ENCODE data around the gene BRSK1. TPM values are rescaled to one million over a fixed set of nuclear protein-coding genes. Genes with fewer than 3 reads are reported as not detected.

Gene BRSK1
- total and polyA plus RNA-seq, 8 donors: 1.5 to 67.7 (median 5.4) TPM; not detected in 2

- peaks cover 0 to 61% (median 27%) of the 10 kb centered on the region in 4 donors for H3K36me3 ChIP-seq
- WGBS, 5 donors: 88 to 93% (median 90%) methylated on average over 17 of the region's 17 CpGs
- H3K27ac ChIP-seq: no peak overlapping the region
- intact Hi-C loops (cut with DNase I; ENCODE audit: low total_unique reads): loop anchor here (10.0 kb wide), 1 partner anchor 109 kb away; no protein-coding TSS in a partner anchor
- H3K27me3 ChIP-seq: no peaks in the 10 kb centered on the region
- no peak overlapping the region for H3K4me3 ChIP-seq
- no peak for DNase-seq
- TF ChIP-seq, protein P1, sequence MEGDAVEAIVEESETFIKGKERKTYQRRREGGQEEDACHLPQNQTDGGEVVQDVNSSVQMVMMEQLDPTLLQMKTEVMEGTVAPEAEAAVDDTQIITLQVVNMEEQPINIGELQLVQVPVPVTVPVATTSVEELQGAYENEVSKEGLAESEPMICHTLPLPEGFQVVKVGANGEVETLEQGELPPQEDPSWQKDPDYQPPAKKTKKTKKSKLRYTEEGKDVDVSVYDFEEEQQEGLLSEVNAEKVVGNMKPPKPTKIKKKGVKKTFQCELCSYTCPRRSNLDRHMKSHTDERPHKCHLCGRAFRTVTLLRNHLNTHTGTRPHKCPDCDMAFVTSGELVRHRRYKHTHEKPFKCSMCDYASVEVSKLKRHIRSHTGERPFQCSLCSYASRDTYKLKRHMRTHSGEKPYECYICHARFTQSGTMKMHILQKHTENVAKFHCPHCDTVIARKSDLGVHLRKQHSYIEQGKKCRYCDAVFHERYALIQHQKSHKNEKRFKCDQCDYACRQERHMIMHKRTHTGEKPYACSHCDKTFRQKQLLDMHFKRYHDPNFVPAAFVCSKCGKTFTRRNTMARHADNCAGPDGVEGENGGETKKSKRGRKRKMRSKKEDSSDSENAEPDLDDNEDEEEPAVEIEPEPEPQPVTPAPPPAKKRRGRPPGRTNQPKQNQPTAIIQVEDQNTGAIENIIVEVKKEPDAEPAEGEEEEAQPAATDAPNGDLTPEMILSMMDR (IDR thresholded peaks at IDR 0.05): no peak
- no peak for TF ChIP-seq POLR2AphosphoS5 (IDR thresholded peaks at IDR 0.05)
- no peak for TF ChIP-seq POLR2A (IDR thresholded peaks at IDR 0.05)
- no peak for TF ChIP-seq EP300 (IDR thresholded peaks at IDR 0.05)
- H3K9me3 ChIP-seq: no peaks in the 10 kb centered on the region
- H3K4me1 ChIP-seq: peaks cover 7 to 12% (median 12%) of the 10 kb centered on the region in 4 donors
Observed at GRCh38 chr19:55305983-55306562, 22.3 kb downstream of the BRSK1 start.

DNA sequence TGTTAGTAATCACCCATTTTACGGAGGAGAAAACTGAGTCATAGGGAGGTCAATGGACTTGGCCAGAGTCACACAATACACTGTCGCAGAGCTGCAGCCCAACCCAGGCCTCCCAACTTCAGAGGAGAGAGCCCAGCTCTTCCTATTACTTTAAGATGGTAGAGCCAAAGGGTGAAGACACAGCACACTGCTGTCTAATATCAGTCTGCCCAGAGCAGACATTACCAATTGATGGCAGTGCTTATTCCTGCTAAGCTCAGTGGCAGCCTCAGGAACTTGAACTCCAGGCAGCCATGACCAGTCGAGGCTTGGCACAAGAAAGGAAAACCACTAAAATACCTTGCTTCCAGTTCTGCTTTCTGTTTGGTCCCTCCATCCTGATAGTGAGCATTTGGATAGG, 22.9 kb downstream of the BRSK1 start:
- DNase-seq: no peak
- Histone ChIP-seq H3K4me3 (no peak overlapping the region), H3K4me1 (peaks cover 5 to 7% (median 6%) of the 10 kb centered on the region in 4 donors), H3K9me3 (no peaks in the 10 kb centered on the region), H3K27ac (no peak overlapping the region), H3K36me3 (peaks cover 0 to 61% (median 27%) of the 10 kb centered on the region in 4 donors), H3K27me3 (no peaks in the 10 kb centered on the region)
- TF ChIP-seq POLR2AphosphoS5 (IDR thresholded peaks at IDR 0.05) (no peak), EP300 (IDR thresholded peaks at IDR 0.05) (no peak), POLR2A (IDR thresholded peaks at IDR 0.05) (no peak)
- TF ChIP-seq, protein P1 (IDR thresholded peaks at IDR 0.05): no peak
- intact Hi-C loops (cut with DNase I; ENCODE audit: low total_unique reads): loop anchor here (10.0 kb wide), 1 partner anchor 108 kb away; no protein-coding TSS in a partner anchor
- WGBS, 5 donors: 68 to 80% (median 75%) methylated on average over 3 of the region's 3 CpGs

GRCh38 chr19:55308281-55308680, 24.5 kb downstream of the BRSK1 start:
- Histone ChIP-seq H3K9me3 (no peaks in the 10 kb centered on the region), H3K27ac (no peak overlapping the region), H3K4me1 (no peaks in the 10 kb centered on the region), H3K4me3 (no peak overlapping the region), H3K36me3 (peaks cover 0 to 53% (median 23%) of the 10 kb centered on the region in 4 donors), H3K27me3 (no peaks in the 10 kb centered on the region)
- DNase-seq: no peak
- intact Hi-C loops (cut with DNase I; ENCODE audit: low total_unique reads): loop anchor here (10.0 kb wide), 1 partner anchor 107 kb away; no protein-coding TSS in a partner anchor
- 76 to 93% (median 84%) methylated on average over 7 to 11 of the region's 11 CpGs for WGBS, 5 donors
- TF ChIP-seq POLR2A (IDR thresholded peaks at IDR 0.05) (no peak), POLR2AphosphoS5 (IDR thresholded peaks at IDR 0.05) (no peak), EP300 (IDR thresholded peaks at IDR 0.05) (no peak)
- TF ChIP-seq, protein P1 (IDR thresholded peaks at IDR 0.05): no peak

GRCh38 chr19:55309448-55309847, 25.7 kb downstream of the BRSK1 start:
- TF ChIP-seq, protein P1 (IDR thresholded peaks at IDR 0.05): no peak
- TF ChIP-seq POLR2AphosphoS5 (IDR thresholded peaks at IDR 0.05): no peak
- no peak overlapping the region for H3K27ac ChIP-seq
- H3K9me3 ChIP-seq: no peaks in the 10 kb centered on the region
- H3K27me3 ChIP-seq: no peaks in the 10 kb centered on the region
- H3K4me1 ChIP-seq: no peaks in the 10 kb centered on the region
- intact Hi-C loops (cut with DNase I; ENCODE audit: low total_unique reads): loop anchor here (10.0 kb wide), 1 partner anchor 105 kb away; no protein-coding TSS in a partner anchor
- H3K4me3 ChIP-seq: no peak overlapping the region
- DNase-seq: no peak
- peaks cover 0 to 45% (median 18%) of the 10 kb centered on the region in 4 donors for H3K36me3 ChIP-seq
- WGBS, 5 donors: 88 to 94% (median 89%) methylated on average over 5 of the region's 5 CpGs

Data from stomach (tissue), 9 donors.